ENCODE results near the gene SH2D1B.
A peak's percentile ranks its signal among the peaks of the same experiment; 100 is the strongest.

The SH2D1B gene

GRCh38 chr1:162397943-162398560 lies 13.9 kb downstream of the SH2D1B start:
- DNase-seq, result peak; percentile 88

- DNase-seq, result no peak
Observed at GRCh38 chr1:162397039-162397448, 14.9 kb downstream of the SH2D1B start.

GRCh38 chr1:162396201-162396906 lies 15.6 kb downstream of the SH2D1B start:
- no peak for DNase-seq

GRCh38 chr1:162391790-162392563 lies 20.0 kb downstream of the SH2D1B start:
- DNase-seq, result peak; percentile 60

- DNase-seq, result peak; percentile 30
Observed at GRCh38 chr1:162390396-162391185, 21.3 kb downstream of the SH2D1B start.

- no peak for DNase-seq
Observed at GRCh38 chr1:162389971-162390370, 22.0 kb downstream of the SH2D1B start.

- no peak for DNase-seq
Observed at GRCh38 chr1:162389021-162389818, 22.7 kb downstream of the SH2D1B start.

GRCh38 chr1:162388615-162389014 lies 23.3 kb downstream of the SH2D1B start:
- no peak for DNase-seq

GRCh38 chr1:162388083-162388594 lies 23.8 kb downstream of the SH2D1B start:
- DNase-seq, result no peak

GRCh38 chr1:162387226-162388082 lies 24.5 kb downstream of the SH2D1B start:
- no peak for DNase-seq

- DNase-seq, result no peak
Observed at GRCh38 chr1:162386292-162387225, 25.4 kb downstream of the SH2D1B start.

- DNase-seq, result no peak
Observed at GRCh38 chr1:162385702-162386101, 26.2 kb downstream of the SH2D1B start.

GRCh38 chr1:162385280-162385623 lies 26.7 kb downstream of the SH2D1B start:
- no peak for DNase-seq

GRCh38 chr1:162384601-162385279 lies 27.2 kb downstream of the SH2D1B start:
- DNase-seq, result no peak

GRCh38 chr1:162384116-162384515 lies 27.8 kb downstream of the SH2D1B start:
- DNase-seq, result no peak

GRCh38 chr1:162383516-162383915 lies 28.4 kb downstream of the SH2D1B start:
- DNase-seq, result no peak

- no peak for DNase-seq
Observed at GRCh38 chr1:162383091-162383490, 28.8 kb downstream of the SH2D1B start.

- no peak for DNase-seq
Observed at GRCh38 chr1:162381941-162382750, 29.8 kb downstream of the SH2D1B start.
